GM18861 (cell line): ENCODE results near the gene MAML1.
"Not testable (repeated sequence)": the region's sequence is repeated elsewhere in the genome, so short reads cannot be mapped to it uniquely, and the experiment has no call there.

Source experiments
- ATAC-seq: cut with Tn5 transposase; IDR thresholded peaks from one replicate; pipeline ENCODE4 v1.9.1; 2021; ENCODE audit not compliant: unreplicated experiment

The MAML1 gene

GRCh38 chr5:179733772-179734126 is 1.1 kb downstream of the MAML1 start:
- no peak for ATAC-seq

- ATAC-seq, result no peak
These were observed 2.0 kb downstream of the MAML1 start for GRCh38 chr5:179734536-179735164.

GRCh38 chr5:179738742-179739141 is 6.1 kb downstream of the MAML1 start:
- ATAC-seq, result no peak

- not testable (repeated sequence) for ATAC-seq
These were observed 11.5 kb downstream of the MAML1 start for GRCh38 chr5:179744106-179744505.

- no peak for ATAC-seq
These were observed 14.2 kb downstream of the MAML1 start for GRCh38 chr5:179746872-179747271.

- no peak for ATAC-seq
These were observed 15.2 kb downstream of the MAML1 start for GRCh38 chr5:179747811-179748210.

- ATAC-seq, result no peak
These were observed 17.4 kb downstream of the MAML1 start for GRCh38 chr5:179749857-179750508.

- no peak for ATAC-seq
These were observed 21.3 kb downstream of the MAML1 start for GRCh38 chr5:179753971-179754370.

GRCh38 chr5:179755022-179755421 is 22.4 kb downstream of the MAML1 start:
- ATAC-seq, result no peak

GRCh38 chr5:179758955-179759354 is 26.3 kb downstream of the MAML1 start:
- ATAC-seq, result no peak

GRCh38 chr5:179759581-179760551 is 27.2 kb downstream of the MAML1 start:
- no peak for ATAC-seq

- no peak for ATAC-seq
These were observed 29.6 kb downstream of the MAML1 start for GRCh38 chr5:179762079-179762780.

GRCh38 chr5:179762781-179763176 is 30.2 kb downstream of the MAML1 start:
- no peak for ATAC-seq

GRCh38 chr5:179763215-179763945 is 30.8 kb downstream of the MAML1 start:
- ATAC-seq, result no peak

- no peak for ATAC-seq
These were observed 31.4 kb downstream of the MAML1 start for GRCh38 chr5:179764056-179764455.

- ATAC-seq, result no peak
These were observed 32.8 kb downstream of the MAML1 start for GRCh38 chr5:179765400-179765799.

GRCh38 chr5:179766021-179766725 is 33.6 kb downstream of the MAML1 start:
- ATAC-seq, result no peak

- ATAC-seq, result no peak
These were observed 34.3 kb downstream of the MAML1 start for GRCh38 chr5:179766726-179767455.

GRCh38 chr5:179767496-179768100 is 35.0 kb downstream of the MAML1 start:
- no peak for ATAC-seq
